Aorta (tissue), 5 donors: ENCODE results near the gene ARHGAP26. TPM values are rescaled to one million over a fixed set of nuclear protein-coding genes. Genes with fewer than 3 reads are reported as not detected.
A peak's percentile ranks its signal among the peaks of the same experiment; 100 is the strongest.

Experiments
- ATAC-seq: fragments of 200-7000 bp; cut with Tn5 transposase; one replicate; pipeline ENCODE4 v1.9.1; 2022; ENCODE audit warnings: moderate library complexity; ENCODE audit not compliant: low FRiP score
- DNase-seq, 2 donors: peaks; one replicate each; pipeline ENCODE4 v3.0.0-alpha.2; 2020
- H3K27ac ChIP-seq, 2 donors: one replicate each; pipeline ENCODE4 v1.5.1; 2013; ENCODE audit warnings: low read length in 2 of 2, mild to moderate bottlenecking in 2 of 2, moderate library complexity in 2 of 2, control low read depth in 1 of 2, inconsistent platforms in 1 of 2, low read depth in 1 of 2
- H3K27me3 ChIP-seq, 2 donors: one replicate each; pipeline ENCODE4 v1.6.1; 2013; ENCODE audit warnings: control low read depth in 1 of 2, low read length in 1 of 2, mild to moderate bottlenecking in 1 of 2, moderate library complexity in 1 of 2; ENCODE audit not compliant: insufficient read depth in 2 of 2, control insufficient read depth in 1 of 2
- H3K36me3 ChIP-seq, 2 donors: one replicate each; pipeline ENCODE4 v1.6.1; 2013; ENCODE audit warnings: control low read depth in 1 of 2, low read length in 1 of 2, mild to moderate bottlenecking in 1 of 2; ENCODE audit not compliant: insufficient read depth in 2 of 2, control insufficient read depth in 1 of 2
- H3K4me1 ChIP-seq, 2 donors: one replicate each; pipeline ENCODE4 v1.6.1; 2013; ENCODE audit warnings: low read length in 2 of 2, control low read depth in 1 of 2, mild to moderate bottlenecking in 1 of 2, moderate library complexity in 1 of 2; ENCODE audit not compliant: insufficient read depth in 2 of 2, control insufficient read depth in 1 of 2
- H3K4me3 ChIP-seq, 2 donors: one replicate each; pipeline ENCODE4 v1.5.1; 2013; ENCODE audit warnings: low read length in 2 of 2, control low read depth in 1 of 2, mild to moderate bottlenecking in 1 of 2
- H3K9me3 ChIP-seq: one replicate; pipeline ENCODE4 v1.6.1; 2013; ENCODE audit warnings: mild to moderate bottlenecking, low read length; ENCODE audit not compliant: control insufficient read depth
- WGBS, 2 donors: extraction: QIAGEN DNeasy Blood & Tissue Kit; methylation state at CpG; one replicate each; pipeline ENCODE4 v1.1.7; 2013; 5-methylcytosine and 5-hydroxymethylcytosine counted together
- intact Hi-C, 2 donors: fragments of 100-400 bp; cut with DNase I; formaldehyde crosslinking; loops; one replicate each; pipeline versions ENCODE4 v1.14.2 to v1.15.0; 2022
- polyA plus RNA-seq, 2 donors: library from polyadenylated mRNA; stranded (reverse); fragments of 200-250 nt; gene quantifications; one replicate each; pipeline ENCODE4 v1.2.3, GENCODE V29; 2013
- total RNA-seq, 2 donors: library from RNA; stranded (reverse); fragmentation: NEBNext Ultra II Directional; extraction: Animal tissue kit (Norgen Biotek cat#: 25700); gene quantifications; one replicate each; pipeline ENCODE4 v1.2.1, GENCODE V29; 2021
- donor health status: healthy with polysubstance abuse.
- donor health status: Bipolar disorder and iron deficiency.
- donor health status: DM: no; HTN: no; CAD: no.
- donor health status: DM: no; HTN: no; CAD: no.
- donor health status: DM: yes; HTN: yes; CAD: no.

The ARHGAP26 gene
- total and polyA plus RNA-seq, 4 donors, result 4.5 to 70.7 (median 29.6) TPM

- H3K27me3 ChIP-seq, result peaks cover 0 to 2% of the 10 kb centered on the region in 2 donors
- H3K36me3 ChIP-seq, result no peaks in the 10 kb centered on the region
- ATAC-seq (no peak), DNase-seq (no peak)
- intact Hi-C loops, result no loop called here
- 87 to 91% methylated on average over 2 of the region's 2 CpGs for WGBS, 2 donors
- no peak overlapping the region for H3K27ac ChIP-seq
- H3K4me1 ChIP-seq, result peaks cover 0 to 2% of the 10 kb centered on the region in 2 donors
- no peaks in the 10 kb centered on the region for H3K9me3 ChIP-seq
- no peak overlapping the region for H3K4me3 ChIP-seq
Measured at GRCh38 chr5:142727735-142728047, 42.5 kb upstream of the ARHGAP26 start.

GRCh38 chr5:142735323-142736246 lies 34.6 kb upstream of the ARHGAP26 start:
- no peak for ATAC-seq

GRCh38 chr5:142736247-142736632 lies 33.9 kb upstream of the ARHGAP26 start:
- ATAC-seq (no peak), DNase-seq (no peak)
- Histone ChIP-seq H3K9me3 (no peaks in the 10 kb centered on the region), H3K4me3 (no peak overlapping the region), H3K4me1 (no peaks in the 10 kb centered on the region), H3K36me3 (no peaks in the 10 kb centered on the region), H3K27ac (no peak overlapping the region), H3K27me3 (peaks cover 0 to 2% of the 10 kb centered on the region in 2 donors)
- 77 to 84% methylated on average over 7 of the region's 7 CpGs for WGBS, 2 donors
- intact Hi-C loops, result no loop called here

More at GRCh38 chr5:142735323-142736246, 34.6 kb upstream of the ARHGAP26 start:
- no peak for DNase-seq
- no peaks in the 10 kb centered on the region for H3K4me1 ChIP-seq
- H3K9me3 ChIP-seq, result no peaks in the 10 kb centered on the region
- no peaks in the 10 kb centered on the region for H3K36me3 ChIP-seq
- H3K27me3 ChIP-seq, result peaks cover 0 to 2% of the 10 kb centered on the region in 2 donors
- H3K27ac ChIP-seq, result no peak overlapping the region
- WGBS, 2 donors, result 77 to 81% methylated on average over 8 of the region's 8 CpGs
- intact Hi-C loops, result no loop called here
- no peak overlapping the region for H3K4me3 ChIP-seq

- ATAC-seq, result no peak
- 78 to 83% methylated on average over 5 of the region's 5 CpGs for WGBS, 2 donors
- intact Hi-C loops, result no loop called here
Measured at GRCh38 chr5:142737179-142737578, 33.0 kb upstream of the ARHGAP26 start.

GRCh38 chr5:142740474-142741242 lies 29.5 kb upstream of the ARHGAP26 start:
- 88 to 90% methylated on average over 6 of the region's 6 CpGs for WGBS, 2 donors
- Histone ChIP-seq H3K27me3 (no peaks in the 10 kb centered on the region), H3K9me3 (no peaks in the 10 kb centered on the region), H3K4me1 (peaks cover 2 to 3% of the 10 kb centered on the region in 2 donors), H3K36me3 (no peaks in the 10 kb centered on the region), H3K4me3 (no peak overlapping the region), H3K27ac (no peak overlapping the region)
- DNase-seq, result no peak
- peak; percentile 64 for ATAC-seq
- intact Hi-C loops, result no loop called here

More at GRCh38 chr5:142737179-142737578, 33.0 kb upstream of the ARHGAP26 start:
- no peaks in the 10 kb centered on the region for H3K27me3 ChIP-seq
- no peaks in the 10 kb centered on the region for H3K9me3 ChIP-seq
- H3K27ac ChIP-seq, result no peak overlapping the region
- DNase-seq, result no peak
- no peaks in the 10 kb centered on the region for H3K36me3 ChIP-seq
- no peak overlapping the region for H3K4me3 ChIP-seq
- H3K4me1 ChIP-seq, result peaks cover 0 to under 1% of the 10 kb centered on the region in 2 donors

GRCh38 chr5:142743592-142744441 lies 26.4 kb upstream of the ARHGAP26 start:
- Histone ChIP-seq H3K27me3 (no peaks in the 10 kb centered on the region), H3K4me1 (peaks cover 5 to 13% of the 10 kb centered on the region in 2 donors), H3K4me3 (no peak overlapping the region), H3K36me3 (no peaks in the 10 kb centered on the region), H3K27ac (no peak overlapping the region), H3K9me3 (no peaks in the 10 kb centered on the region)
- WGBS, 2 donors, result 31 to 38% methylated on average over 7 of the region's 7 CpGs
- ATAC-seq (peak; percentile 60), DNase-seq (no peak)
- intact Hi-C loops, result no loop called here

GRCh38 chr5:142745268-142745667 lies 24.9 kb upstream of the ARHGAP26 start:
- no peaks in the 10 kb centered on the region for H3K9me3 ChIP-seq
- H3K27ac ChIP-seq, result no peak overlapping the region
- 95 to 97% methylated on average over 4 of the region's 4 CpGs for WGBS, 2 donors
- H3K4me3 ChIP-seq, result no peak overlapping the region
- no peaks in the 10 kb centered on the region for H3K36me3 ChIP-seq
- intact Hi-C loops, result no loop called here
- ATAC-seq, result no peak
- peaks cover 5 to 16% of the 10 kb centered on the region in 2 donors for H3K4me1 ChIP-seq
- H3K27me3 ChIP-seq, result no peaks in the 10 kb centered on the region
- DNase-seq, result no peak
